ENCODE data around the gene LAMB1.

Gene LAMB1

DNA sequence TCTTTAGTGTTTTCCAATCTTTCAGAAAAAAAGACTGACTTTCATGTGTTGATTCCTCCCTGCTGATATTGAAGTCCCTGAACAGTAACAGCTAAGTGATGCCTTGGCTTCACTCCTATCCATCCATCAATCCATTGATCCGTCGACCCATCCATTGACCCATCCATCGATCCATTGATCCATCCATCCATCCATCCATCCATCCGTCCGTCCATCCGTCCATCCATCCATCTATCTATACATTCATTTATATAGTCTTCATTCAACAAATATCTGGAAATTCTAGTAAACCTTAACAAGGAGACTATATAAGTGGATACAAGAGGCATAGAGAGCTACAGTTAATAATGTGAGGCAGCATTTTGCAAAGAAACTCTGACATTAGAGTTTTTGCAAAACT, 21.6 kb upstream of the LAMB1 start:
- DNase-seq: no peak
- intact Hi-C loops (cut with DNase I): no loop called here

- intact Hi-C loops (cut with DNase I): no loop called here
- no peak for DNase-seq
These were observed 17.6 kb upstream of the LAMB1 start for GRCh38 chr7:108020585-108020984.

DNA sequence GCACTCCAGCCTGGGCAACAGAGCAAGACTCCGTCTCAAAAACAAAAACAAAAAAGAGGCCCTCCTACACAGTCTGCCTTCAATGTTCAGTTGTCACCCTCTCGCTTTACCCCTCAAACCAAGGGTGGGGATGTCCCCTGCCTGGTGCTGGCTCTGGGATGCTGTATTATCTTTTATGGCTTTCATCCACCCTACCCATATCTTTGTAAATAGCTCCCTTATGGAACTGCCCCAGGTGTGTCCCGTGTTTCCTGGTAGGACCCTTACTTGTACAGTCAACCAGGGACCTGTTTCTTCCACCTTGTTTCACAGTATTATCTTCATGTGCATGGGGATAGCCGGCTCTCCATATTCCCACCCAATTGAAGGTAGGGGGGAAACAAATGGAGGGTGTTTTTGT, 15.7 kb upstream of the LAMB1 start:
- no peak for DNase-seq
- intact Hi-C loops (cut with DNase I): no loop called here

DNA sequence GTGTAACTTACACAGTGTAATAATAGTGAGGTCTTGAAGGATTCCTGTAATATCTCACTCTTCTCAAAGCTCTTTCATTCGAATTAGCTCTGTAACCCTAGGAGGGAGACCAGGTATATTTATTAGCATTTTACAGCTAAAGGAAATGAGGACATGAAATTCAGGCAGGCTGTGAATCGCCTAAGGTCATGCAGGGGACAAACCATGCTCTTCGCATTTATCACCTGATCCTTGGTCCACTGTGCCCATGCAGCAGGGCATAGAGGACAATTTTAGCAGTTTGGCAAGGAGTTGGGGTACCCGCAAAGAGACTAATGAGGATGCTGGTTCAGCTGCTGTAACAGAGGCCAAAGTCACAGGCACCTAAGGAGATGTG, 14.8 kb upstream of the LAMB1 start:
- intact Hi-C loops (cut with DNase I): no loop called here
- no peak for DNase-seq

DNA sequence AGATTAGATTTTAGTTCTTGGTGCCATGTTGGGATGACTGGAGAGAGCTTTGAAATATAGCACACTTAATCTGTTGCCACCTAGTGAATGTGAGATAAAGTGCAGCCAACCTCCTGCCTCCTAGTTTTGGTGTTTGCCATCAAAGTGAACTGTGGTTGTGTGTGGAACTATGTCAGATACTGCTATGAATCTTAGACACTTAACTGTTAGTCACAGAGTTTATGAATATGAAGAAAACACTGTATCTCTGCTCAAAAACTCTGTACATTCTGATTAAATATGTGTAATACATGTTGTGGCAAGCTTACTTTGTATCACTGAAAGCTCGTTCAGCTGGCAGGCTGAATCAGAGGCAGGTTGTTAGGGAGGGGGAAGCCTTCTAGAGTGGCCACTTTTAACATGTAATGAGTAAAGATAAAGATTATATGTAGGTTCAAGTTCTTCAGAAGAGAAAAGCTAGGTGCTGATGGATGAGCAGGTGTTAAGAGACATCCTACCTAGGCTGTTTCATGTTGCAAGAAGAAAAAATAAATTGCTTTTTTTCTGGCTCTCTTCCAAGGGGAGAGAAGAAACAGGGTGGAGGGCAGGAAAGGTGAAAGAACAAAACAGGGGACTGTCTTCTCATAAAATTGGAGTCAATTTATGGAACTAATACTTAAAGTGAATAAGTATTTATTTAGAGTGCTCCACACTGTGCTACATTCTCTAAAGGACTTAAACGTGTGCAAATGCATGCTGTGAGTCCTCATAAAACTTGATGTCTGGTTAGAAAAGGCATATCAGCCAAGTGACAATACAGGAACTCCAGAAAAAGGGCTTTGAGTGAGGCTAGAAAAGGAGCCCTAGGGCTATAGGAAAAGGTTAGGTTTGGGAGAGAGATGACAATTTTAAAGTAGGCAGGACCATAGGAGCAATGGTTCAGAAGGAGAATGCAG, 14.1 kb upstream of the LAMB1 start:
- intact Hi-C loops (cut with DNase I): no loop called here
- peak in 6 of 42 donors; percentile 10 to 45 (median 18) for DNase-seq

- intact Hi-C loops (cut with DNase I): no loop called here
- DNase-seq: no peak
These were observed 12.8 kb upstream of the LAMB1 start for GRCh38 chr7:108015740-108016139.

GRCh38 chr7:108014747-108015682, 12.1 kb upstream of the LAMB1 start:
- no peak for DNase-seq
- intact Hi-C loops (cut with DNase I): no loop called here

GRCh38 chr7:108014215-108014614, 11.3 kb upstream of the LAMB1 start:
- no peak for DNase-seq
- intact Hi-C loops (cut with DNase I): no loop called here

DNA sequence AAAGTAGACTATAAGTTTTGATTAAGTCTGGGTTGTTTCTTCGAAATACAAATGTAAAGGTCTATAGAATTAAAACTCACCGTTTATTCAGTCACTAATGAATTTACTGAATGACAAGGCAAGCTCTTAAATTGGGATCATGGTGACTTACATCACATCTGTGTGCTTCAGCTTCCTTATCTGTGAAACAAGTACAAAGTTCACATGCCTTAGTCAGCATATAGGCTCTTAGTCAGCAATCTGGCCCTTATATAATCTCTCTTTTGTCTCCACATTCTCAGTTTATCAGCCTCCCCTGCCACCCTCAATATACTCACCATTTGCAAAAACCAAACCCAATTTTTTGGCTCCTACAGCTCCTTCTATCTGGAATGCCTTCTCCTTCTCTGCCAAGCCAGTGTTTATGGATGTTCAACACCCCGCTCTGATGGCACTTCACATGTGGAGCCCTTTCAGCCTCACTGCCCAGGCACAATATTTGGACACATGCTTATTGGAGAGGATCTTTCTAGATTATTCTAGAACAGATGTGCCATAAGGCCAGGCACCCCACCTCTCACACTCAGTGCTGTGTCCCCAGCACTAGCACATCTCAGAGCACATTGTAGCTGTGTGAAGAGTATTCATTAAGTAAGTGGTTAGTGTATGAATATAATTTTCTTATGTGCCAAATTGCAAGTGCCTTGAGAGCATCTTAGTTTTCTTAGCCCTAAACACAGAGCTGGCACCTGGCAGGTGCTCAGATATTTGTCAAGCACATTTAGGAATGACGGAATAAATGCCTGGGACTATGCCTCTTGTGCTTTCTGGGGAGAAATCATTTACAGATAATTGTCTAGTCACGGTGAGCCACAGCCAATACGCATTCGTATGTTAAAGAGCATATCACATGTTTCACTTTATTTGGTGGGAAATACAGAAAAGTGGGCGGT, 9.8 kb upstream of the LAMB1 start:
- intact Hi-C loops (cut with DNase I): no loop called here
- no peak for DNase-seq

DNA sequence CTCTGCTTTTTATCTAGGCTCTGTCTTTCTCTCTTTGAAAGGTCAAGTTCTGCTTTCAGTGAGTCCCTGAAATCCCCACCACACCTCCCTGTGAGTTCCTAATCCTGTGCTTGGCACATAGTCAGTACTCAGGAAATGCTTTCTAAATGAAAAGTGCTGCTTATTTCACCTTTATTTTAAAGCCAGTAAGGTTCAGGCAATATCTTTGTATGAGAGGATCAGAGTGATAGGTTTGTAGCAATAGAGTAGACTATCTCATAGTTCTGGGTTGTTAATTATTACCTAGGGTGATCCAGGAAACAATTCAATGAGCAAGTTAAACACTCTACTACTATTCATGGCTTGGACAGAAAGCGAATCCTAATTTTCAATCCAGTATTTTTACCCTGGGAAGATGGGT, 7.4 kb upstream of the LAMB1 start:
- intact Hi-C loops (cut with DNase I): no loop called here
- DNase-seq: no peak

- intact Hi-C loops (cut with DNase I): no loop called here
- no peak for DNase-seq
These were observed 6.9 kb upstream of the LAMB1 start for GRCh38 chr7:108009873-108010272.

GRCh38 chr7:108008827-108009226, 5.9 kb upstream of the LAMB1 start:
- DNase-seq: no peak
- intact Hi-C loops (cut with DNase I): no loop called here

GRCh38 chr7:108008240-108008639, 5.3 kb upstream of the LAMB1 start:
- intact Hi-C loops (cut with DNase I): no loop called here
- no peak for DNase-seq

GRCh38 chr7:108007762-108008161, 4.8 kb upstream of the LAMB1 start:
- no peak for DNase-seq
- intact Hi-C loops (cut with DNase I): no loop called here

GRCh38 chr7:108007261-108007660, 4.3 kb upstream of the LAMB1 start:
- intact Hi-C loops (cut with DNase I): no loop called here
- DNase-seq: no peak

DNA sequence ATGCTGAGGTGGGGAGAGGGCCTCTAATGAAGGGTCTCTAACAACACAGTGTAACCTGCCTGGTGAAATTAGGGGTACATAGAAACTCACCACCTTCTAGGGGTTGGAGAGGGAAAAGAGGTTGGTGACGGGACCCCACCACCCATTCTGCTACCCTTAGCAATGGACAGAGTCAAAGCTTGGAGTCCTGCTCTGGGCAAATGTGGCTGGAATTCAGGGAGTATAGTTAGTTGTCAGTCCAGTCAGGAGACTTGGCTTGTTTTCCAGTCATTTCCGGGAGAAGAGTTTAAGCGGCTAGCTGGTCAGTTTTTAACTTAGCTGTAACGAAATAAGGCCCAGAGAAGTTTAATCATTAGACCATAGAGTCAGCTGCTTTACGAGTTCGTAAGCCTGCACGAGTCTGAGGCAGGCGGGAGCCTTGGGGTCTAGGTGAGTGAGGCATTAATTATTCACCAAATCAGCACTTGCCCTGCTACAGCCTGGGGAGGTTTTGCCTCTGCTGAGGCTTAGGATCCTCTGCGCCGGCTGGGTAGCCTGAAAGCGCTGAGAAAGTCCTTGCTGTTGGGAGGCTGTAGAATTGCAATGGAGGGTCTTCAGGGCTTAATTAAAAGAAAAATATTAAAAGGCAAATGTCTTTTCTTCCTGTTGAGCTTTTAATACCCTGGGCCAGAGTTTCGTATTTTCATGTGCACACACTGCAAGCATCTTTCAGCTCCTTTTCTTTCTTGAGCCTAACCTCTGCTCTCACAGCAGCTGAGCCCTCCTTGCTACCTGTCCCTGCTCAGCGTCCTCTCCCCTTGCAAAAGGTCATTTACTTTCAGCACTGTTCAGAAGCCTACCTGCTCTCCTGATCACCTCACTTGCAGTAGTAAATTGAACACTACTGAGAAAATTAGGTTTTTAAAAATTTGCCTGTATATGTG, 1.5 kb upstream of the LAMB1 start:
- DNase-seq: no peak
- intact Hi-C loops (cut with DNase I): no loop called here

DNA sequence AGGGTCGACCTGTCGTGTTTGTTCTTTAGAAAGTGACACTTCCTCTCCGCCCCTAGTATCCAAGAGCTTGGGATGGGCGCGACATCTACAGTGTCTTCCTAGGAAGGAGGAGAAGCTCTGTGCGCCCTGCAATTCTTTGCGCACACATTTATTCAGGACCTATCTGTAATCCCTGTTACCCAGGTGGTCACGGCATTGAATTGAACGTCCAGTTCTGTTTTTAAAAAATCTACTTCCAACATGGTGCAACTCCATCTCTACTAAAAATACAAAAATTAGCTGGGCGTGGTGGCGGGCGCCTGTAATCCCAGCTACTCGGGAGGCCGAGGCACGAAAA, 606 bp upstream of the LAMB1 start:
- intact Hi-C loops (cut with DNase I): no loop called here
- DNase-seq: no peak
